NCI-H748 (cell line): Measurements from ENCODE around the gene BCLAF1.

Source experiments
- DNase-seq: peaks from one replicate; lab custom pipeline; 2025; ENCODE audit not compliant: unreplicated experiment; lab: John Stamatoyannopoulos, UW

The BCLAF1 gene

GRCh38 chr6:136209496-136209895 is 80.2 kb downstream of the BCLAF1 start:
- no peak for DNase-seq

- no peak for DNase-seq
Measured at GRCh38 chr6:136208783-136209182, 80.9 kb downstream of the BCLAF1 start.
